ENCODE results near the gene ACTN1.

ACTN1 gene

DNA sequence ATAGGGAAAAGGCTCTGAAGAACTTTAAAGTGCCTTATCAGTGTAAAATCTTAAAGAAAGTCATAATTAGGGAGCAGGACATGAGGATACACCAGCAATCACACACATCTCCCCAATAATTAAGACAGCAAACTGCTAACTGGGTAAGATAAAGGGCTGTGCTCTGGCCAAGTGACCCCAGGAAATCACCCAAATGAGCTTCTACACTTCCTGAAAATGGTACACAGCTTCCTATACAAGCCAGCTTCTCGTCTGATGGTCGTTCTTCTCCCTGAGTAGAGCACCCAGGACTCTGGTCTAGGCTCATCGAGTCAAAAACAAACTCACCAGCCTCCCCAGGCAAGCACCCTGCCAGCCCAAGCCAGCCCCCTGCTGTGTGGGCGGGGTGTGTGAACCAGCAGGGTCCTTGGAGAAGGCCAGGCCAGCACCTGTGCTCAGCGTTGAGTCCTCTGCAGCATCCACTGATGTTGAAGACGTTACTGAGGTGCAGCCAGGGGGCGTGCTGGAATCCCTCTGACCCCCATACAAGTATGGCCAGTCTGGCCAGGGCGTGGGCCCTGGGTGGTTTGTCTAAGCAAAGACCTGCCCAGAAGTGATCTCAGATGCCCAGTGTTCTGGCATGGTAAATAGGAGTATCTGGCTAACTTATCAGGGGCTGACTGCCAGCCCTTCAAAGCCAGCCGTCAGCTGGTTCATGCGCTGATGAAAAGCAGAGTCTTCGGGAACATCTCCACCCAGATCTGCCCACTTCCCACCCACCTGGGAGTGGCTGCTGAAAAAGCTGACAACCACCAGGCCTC lies 41.4 kb downstream of the ACTN1 start:
- DNase-seq (ENCODE audit: low read depth in 1 of 2, low spot score in 1 of 2), result no peak

DNA sequence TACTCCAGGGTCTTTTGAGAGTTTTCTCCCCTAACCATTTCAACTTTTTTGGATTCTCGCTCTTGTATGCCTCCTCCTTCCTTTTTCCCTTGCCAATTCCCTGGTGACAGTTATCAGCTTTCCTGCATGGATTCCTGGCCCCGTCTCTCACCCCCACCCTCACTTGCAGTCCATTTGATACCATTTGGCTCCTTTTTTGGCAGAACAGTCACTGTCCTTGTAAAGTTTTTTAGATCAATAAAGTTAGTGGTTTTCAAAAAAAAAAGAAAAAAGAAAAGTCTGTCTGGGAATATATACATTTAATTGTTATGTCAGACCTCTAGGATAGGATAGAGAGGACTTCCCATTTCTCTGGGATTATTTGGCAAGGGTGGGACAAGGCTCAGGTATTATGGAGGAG lies 42.1 kb downstream of the ACTN1 start:
- no peak for DNase-seq (ENCODE audit: low read depth in 1 of 2, low spot score in 1 of 2)

DNA sequence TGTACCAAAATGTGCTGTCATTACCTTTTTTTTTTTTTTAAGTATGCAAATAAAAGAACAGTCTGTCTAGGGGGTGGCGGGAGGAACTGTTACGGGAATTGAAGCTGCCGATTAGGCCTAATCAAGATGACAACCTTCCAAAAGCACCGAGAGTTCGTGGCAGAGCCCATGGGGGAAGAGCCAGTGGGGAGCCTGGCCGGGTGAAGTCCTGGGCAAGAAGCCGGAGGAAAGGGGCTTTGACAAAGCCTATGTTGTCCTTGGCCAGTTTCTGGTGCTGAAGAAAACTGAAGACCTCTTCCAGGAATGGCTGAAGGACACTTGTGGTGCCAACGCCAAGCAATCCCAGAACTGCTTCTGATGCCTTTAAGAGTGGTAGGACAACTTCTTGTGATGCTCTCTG lies 42.6 kb downstream of the ACTN1 start:
- no peak for DNase-seq (ENCODE audit: low read depth in 1 of 2, low spot score in 1 of 2)

DNA sequence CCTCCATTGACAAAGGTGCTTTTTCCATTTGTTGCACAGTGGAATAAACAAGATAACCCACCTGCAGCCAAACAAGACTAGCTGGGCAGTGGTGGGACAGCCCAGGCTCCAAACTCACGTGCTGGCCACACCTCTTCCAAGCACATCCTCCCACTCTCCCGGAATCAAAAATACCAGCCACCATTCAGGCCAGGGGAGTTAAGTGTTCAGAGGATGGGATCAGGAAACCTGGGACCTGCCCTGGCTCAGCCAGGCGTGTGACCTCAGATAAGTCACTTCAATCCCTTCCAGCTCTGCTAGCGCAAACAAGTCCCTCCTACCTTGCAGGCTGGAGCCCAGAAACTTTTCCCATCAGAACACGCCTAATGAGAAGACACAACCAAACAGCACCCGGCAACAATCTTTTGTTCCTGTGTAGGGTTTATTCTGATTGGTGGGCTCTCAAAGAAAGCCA lies 43.3 kb downstream of the ACTN1 start:
- DNase-seq (ENCODE audit: low read depth in 1 of 2, low spot score in 1 of 2), result no peak

DNA sequence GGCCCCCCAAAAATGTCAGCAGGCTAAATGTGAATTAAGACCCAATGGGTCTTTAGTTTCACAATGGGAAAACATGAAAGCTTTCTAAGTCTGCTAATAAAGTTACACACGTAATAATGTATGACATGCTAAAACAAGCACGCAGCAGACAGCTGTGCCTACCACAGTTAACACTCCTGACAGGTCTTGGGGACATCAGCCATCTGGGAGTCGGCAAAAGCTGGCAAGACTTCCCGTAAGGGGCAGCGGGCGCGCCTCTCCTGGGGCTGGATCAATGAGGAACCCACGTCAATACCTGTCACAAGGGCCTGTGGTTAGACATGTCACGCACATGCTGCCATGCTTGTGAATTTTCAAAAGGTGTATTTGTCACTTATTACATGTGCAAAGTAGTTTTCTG lies 45.0 kb downstream of the ACTN1 start:
- DNase-seq (ENCODE audit: low read depth in 1 of 2, low spot score in 1 of 2), result no peak

DNA sequence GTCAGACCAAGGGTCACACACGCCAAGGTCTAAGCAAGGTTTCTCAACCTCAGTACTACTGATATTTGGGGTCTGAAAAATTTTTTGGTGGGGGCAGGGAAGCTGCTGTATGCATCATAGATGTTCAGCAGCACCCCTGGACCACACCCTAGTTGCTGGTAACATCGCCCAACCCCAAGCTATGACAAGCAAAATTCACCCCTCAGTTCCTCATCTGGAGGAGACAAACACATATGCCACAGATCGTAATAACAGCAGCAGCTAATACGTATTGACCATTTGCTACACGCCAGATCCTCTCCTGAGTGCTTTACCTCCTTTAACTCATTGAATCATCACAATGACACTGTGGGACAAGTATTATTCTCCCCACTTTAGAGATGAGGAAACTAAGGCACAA lies 46.4 kb downstream of the ACTN1 start:
- DNase-seq (ENCODE audit: low read depth in 1 of 2, low spot score in 1 of 2), result no peak

DNA sequence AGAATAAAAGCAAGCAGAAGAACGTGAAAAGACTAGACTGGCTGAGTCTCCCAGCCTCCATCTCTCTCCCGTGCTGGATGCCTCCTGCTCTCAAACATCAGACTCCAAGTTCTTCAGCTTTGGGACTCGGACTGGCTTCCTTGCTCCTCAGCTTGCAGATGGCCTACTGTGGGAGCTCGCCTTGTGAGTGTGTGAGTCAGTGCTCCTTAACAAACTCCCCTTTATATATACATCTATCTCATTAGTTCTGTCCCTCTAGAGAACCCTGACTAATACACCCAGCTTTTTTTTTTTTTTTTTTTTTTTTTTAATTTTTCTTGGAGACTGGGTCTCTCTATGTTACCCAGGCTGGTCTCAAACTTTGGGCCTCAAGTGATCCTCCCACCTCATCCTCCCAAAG lies 46.9 kb downstream of the ACTN1 start:
- no peak for DNase-seq (ENCODE audit: low read depth in 1 of 2, low spot score in 1 of 2)

DNA sequence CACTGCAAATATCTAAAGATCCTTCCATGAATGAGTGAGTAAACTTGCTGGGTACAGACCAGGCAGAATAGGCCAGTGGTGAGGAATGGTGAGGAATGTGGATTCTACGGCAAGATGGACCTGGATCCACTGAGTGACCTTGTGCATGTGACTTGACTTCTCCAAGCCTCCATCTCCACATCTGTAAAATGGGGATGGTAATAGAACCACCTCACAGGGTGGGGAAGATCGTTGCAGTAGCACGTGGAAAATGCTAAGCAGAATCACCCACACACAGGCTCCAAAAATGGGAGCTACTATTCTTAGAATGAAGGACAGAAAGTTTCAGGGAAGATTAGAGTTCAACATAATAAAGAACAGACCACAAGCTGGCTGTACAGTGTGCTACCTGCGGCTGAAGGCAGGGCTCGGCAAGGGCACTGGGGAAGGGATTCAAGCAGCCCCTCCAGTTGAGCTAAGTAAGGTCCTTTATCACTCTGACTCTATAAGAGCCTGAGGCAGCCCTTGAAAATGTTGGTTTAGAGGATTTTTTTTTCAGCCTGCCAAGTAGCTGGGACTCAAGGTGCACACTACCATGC lies 47.5 kb downstream of the ACTN1 start:
- no peak for DNase-seq (ENCODE audit: low read depth in 1 of 2, low spot score in 1 of 2)

DNA sequence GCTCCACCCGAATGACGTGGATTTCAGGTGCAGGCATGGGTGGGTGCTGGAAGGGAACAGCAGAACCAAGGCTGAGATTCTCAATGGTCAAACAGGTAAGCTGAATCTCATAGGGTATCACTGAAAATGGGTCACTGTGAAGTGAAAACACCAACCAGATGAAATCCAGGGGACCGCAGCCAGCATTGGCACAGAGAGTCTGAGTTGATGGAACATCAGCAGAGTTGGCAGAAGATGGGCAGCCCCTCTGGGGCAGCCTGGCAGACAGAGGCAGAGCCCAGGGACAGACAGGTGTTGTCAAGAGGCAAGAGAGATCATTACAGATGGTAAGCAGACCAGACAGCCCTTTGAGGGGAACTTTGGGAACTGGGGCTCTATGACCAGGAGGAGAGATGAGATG lies 48.0 kb downstream of the ACTN1 start:
- no peak for DNase-seq (ENCODE audit: low read depth in 1 of 2, low spot score in 1 of 2)

DNA sequence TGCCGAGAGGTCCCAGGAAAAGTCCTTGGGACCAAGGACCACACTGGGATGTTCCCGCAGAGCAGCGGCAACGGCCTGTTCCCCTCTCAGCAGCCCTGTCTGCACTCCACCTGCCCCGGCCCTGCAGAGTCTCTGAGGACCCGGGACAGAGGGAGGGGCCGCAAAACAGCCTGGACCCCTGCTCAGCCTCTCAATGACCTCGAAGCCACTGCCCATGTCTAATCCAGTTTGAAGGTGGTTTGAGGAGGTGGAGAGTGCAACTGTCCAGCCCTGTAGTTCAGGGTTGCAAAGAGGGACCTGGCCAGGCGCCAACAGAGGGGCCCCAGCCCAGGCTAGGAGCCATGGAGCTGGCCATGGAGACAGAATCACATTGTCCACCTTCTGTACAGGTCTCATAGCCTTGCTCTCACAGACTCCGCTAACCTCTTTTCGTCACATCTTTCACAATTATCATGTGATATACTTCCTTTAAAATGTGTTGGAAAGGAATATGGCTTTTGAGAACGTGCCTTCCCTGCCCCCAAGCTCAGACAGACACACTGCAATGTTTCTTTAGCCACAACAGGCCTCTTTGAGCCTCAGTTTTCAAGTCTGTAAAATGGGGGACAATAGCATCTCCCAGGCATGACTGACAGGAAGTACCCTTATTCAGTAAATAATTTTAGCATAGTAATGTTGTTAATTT lies 49.3 kb downstream of the ACTN1 start:
- no peak for DNase-seq (ENCODE audit: low read depth in 1 of 2, low spot score in 1 of 2)

DNA sequence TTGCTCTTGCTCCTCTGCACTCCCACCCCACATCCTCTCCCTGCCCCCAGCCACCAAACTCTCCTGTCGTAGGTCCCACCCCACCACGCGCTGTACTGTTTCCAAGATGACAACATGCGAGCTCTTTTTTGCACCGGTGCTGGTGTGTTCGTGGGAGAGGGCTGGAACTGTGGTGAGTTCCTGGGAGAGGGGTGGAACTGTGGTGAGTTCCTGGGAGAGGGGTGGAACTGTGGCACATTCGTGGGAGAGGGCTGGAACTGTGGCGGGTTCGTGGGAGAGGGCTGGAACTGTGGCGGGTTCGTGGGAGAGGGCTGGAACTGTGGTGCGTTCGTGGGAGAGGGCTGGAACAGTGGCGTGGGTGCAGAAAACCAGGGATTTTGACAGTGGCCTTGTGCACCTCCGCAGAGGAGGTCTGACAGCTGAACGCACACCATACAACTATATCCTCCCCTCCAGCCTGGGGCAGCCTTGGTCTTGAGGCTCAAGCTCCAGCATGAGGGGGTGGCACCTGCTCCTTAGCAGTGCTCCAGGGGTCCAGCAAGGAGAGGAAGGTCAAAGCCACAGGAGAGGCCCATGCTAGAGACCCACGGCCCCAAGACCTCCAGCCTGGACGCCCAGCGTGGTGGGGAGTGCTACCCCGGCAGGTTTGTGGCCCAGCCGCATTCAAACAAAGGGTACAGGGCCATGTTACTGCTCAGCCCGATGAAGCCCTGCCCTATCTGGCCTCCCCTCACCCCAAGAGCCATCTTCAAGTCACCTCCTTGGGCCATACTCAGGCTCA lies 50.1 kb downstream of the ACTN1 start:
- DNase-seq (ENCODE audit: low read depth in 1 of 2, low spot score in 1 of 2), result no peak

DNA sequence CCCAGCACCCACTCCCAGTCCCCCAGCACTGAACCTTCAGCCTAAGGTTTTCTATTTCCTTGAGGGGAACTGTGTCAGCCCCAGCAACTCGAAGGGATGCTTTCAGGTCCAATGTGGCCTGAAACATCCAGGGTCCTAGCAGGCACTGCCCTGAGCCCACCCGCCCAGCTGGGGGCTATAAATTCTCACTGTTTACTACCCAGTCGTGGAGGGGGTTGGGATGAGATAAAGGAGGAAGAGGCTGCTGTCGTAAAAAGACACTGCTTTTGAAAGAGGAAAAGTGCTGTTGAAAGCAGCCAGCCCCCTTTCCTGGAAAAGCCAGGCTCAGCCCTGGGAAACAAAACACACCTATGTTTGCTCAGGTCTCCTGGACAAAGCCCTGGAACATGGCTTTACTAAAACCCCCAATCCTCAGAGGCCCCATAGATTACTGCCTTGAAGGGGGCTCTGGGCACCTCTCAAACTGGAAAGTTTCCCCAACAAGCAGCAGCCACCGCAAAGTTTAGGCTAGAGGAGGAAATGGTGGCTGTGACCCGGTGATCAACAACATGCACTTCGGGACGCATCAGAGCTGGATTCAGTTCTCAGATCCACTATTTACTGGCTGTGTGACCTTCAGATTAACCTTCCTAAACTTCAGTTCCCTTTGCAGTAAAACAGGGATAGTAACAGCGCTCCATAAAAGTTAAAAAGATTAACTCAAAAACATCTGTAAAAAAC lies 51.0 kb downstream of the ACTN1 start:
- no peak for DNase-seq (ENCODE audit: low read depth in 1 of 2, low spot score in 1 of 2)

DNA sequence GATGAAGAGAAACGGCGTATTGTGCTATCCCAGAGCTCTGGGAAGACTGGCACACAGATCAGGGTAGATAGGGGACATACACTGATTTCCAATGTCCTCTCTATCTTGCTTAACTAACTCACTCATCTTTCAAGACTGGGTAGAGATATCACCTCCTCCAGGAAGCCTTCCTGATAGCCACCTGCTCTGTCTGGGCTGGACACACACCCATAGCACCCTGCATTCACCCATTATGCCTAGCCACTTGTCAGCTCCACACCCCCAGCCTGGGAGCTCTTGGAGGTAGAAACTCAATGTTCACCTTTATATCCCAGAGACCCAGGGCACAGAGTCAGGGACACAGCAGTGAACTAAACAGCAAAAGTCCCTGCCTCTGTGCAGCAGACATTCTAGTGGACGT lies 52.0 kb downstream of the ACTN1 start:
- DNase-seq (ENCODE audit: low read depth in 1 of 2, low spot score in 1 of 2), result no peak

DNA sequence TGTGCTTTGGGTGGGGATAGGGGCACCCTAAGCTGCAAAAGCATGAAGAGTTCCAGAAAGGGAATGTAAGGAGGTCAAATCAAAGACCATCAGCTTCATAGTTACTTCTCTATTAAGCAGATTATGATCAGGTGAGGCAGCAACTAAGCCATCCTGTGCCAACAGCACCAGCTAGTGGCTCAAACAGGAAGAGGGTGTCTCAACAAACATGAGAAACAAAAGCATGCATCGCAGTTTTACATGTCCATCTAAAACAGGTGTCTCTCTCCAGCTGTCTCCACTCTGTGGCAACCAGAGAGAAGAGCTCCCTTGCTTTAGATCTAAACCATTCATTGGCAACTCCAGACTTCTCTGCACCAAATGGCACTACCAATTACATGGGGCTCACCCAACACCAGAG lies 52.9 kb downstream of the ACTN1 start:
- no peak for DNase-seq (ENCODE audit: low read depth in 1 of 2, low spot score in 1 of 2)

DNA sequence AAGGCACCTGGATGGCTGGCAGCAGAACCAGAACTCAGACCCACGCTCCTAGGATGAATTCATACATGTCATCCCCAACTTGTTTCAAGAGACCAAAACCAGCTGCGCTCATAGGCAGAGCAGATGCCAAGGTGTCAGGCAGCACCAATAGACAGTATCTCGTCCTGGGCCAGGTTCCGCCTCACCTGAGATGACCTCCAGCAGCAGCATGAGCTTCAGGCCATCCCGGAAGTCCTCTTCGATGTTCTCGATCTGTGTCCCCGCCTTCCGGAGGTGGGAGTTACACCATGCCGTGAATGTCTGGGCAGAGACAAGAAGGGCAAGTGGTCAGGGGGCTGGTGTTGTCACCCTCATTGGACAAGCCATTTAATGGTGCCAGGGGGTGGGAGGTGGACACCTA lies 53.7 kb downstream of the ACTN1 start:
- DNase-seq (ENCODE audit: low read depth in 1 of 2, low spot score in 1 of 2), result no peak

DNA sequence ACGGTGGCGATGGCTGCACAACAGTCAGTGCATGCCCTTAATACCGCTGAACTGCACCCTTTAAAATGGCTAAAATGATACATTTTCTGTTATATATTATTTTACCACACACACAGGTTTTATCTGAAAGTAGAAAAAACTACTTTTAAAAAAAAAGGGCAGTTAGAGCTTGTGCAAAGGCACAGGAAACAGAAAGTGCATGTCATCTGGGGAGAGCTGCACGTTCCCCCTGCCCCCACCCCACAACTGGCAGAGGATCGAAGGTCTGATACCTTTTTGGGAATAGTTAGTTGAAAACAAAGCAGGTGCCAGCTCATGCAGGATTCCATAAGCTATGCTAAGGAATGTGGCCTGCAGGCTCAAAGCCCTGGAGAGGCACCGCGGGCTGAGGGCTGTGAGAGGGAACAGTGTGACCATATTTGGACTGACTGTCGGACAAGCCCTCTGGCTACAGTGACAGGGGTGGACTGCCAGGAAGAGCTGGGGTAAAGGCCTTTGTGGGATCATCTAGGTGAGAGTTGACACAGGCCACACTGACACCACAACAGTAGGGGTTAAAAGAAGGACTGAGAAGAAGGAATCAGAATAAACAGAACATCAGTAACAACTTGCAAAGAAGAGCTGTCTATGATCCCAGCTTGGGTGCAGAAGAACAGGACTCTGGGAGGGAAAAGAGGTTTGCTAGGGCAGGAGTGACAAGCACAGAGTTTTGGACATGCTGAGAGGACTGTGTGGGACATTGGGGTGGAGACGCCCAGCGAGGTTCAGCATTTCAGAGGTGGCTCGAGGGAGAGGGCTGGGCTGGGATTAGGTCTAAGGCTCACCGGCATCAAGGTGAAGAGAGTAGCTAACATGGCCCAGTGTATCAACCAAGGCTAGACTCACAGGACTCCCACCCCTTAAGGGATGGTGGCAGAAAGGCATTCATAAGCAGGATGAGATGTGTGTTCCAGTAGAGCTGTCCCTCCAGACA lies 54.6 kb downstream of the ACTN1 start:
- no peak for DNase-seq (ENCODE audit: low read depth in 1 of 2, low spot score in 1 of 2)

DNA sequence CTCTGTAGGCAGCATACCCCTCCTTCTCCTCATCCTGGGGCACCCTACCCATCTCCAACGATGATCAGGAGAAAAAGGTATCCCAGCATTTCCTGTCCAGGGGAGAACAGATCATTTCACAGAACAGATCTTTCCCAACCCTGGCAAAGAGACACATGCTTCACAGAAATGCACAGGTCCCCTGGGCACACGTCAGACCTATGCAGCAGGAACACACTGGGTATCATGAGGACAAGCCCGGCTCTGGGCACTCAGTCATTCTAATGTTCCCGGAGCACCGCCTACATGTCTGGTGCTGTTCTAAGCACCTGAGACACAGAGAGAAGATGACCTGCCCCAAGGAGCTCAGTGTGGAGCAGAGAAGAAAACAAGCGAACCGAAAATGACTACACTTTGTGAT lies 56.2 kb downstream of the ACTN1 start:
- DNase-seq (ENCODE audit: low read depth in 1 of 2, low spot score in 1 of 2), result no peak

DNA sequence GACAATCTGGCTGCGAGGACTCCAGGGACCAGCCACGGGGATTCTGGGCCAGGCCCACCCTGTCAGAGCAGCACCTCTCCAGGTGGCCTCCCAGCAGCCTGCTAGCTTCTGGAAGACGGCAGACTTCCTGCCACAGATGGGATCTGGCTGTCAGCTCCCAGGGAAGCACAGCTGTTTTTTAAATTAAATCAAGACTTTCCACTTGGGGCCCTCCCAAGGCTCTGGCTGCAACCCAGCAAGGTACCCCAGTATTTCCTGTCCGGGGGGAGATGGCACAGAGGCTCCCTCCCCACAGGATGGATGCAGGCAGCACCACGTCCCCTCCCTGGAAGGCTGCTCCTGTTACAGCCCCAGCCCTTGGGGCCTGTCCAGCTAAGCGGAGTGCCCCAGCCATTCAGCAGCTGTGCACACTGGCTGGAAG lies 56.9 kb downstream of the ACTN1 start:
- no peak for DNase-seq (ENCODE audit: low read depth in 1 of 2, low spot score in 1 of 2)

DNA sequence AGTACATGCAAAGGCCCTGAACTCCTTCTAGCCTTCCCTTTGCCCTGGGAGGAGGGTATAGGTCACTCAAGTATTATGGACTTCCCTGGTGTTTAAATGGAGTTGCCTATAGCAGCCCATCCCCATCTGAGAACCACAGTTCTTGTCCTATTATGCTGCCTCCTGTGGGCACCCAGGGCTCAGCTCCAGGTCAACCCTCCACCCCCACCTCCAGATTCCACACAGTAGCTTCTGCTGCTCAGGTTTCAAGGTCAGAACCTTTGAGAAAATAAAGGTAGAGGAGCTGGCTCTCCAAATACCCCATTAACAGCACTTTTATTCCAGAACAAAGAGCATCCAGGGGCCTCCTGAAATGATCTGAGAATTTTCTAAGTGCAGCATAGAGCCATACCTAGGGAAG lies 57.4 kb downstream of the ACTN1 start:
- DNase-seq (ENCODE audit: low read depth in 1 of 2, low spot score in 1 of 2), result no peak

DNA sequence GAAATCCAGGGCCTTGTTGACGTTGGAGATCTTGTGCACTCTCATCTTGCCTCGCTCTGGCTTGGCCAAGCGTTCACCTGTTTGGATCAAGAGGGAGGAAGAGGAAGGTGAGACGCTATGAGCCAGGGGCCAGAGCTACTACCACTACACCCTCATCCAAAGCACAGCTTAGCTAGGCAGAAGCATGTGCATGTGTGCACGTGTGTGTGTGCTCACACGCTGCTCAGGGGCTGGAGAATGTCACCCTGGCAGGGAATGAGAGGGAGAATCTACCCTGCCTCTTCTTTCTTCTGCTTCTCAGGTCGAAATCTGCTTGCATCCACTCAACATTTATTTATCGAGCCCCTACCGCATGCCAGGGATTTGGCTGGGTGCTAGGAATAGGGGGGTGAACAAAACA lies 58.1 kb downstream of the ACTN1 start:
- DNase-seq (ENCODE audit: low read depth in 1 of 2, low spot score in 1 of 2), result no peak
